Suppressor macrophage treated with lipopolysaccharide for 1 hour (primary cell): Measurements from ENCODE around the gene NACAD.

Experiments
- DNase-seq, 3 donors: peaks; one replicate each; pipeline ENCODE4 v3.0.0-alpha.2; 2020 to 2022

The NACAD gene

DNA sequence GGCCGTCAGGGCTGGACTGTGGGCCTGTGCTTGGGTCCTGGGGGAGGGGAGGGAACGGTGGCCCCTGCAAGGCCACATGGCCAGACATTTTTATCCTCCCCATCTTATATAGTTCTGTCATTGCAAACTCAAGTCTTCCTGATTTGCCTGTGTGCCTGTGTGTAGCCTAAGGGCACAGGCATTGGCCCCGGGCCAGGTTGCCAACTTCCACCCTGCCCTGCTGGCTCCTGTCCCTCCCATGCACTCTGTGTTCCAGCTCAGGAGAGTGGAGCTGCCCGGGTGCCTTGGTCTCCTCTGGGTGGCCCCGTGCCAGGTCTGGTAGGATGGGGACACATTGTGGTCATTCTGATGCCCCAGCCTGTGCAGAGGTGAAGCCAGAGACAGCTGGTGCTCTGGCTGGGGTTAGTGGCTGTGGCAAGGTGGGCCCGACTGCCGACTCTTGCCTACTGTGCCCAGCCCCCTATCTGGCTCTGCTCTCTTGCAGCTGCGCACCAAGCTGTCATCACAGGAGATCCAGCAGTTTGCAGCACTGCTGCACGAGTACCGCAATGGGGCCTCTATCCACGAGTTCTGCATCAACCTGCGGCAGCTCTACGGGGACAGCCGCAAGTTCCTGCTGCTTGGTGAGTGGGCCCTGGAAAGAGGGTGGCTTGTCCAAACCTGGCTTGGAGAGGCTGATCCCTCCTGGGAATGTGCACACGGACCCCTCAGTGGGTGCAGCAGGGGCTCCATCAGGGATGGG lies 14.8 kb downstream of the NACAD start:
- DNase-seq: no peak

DNA sequence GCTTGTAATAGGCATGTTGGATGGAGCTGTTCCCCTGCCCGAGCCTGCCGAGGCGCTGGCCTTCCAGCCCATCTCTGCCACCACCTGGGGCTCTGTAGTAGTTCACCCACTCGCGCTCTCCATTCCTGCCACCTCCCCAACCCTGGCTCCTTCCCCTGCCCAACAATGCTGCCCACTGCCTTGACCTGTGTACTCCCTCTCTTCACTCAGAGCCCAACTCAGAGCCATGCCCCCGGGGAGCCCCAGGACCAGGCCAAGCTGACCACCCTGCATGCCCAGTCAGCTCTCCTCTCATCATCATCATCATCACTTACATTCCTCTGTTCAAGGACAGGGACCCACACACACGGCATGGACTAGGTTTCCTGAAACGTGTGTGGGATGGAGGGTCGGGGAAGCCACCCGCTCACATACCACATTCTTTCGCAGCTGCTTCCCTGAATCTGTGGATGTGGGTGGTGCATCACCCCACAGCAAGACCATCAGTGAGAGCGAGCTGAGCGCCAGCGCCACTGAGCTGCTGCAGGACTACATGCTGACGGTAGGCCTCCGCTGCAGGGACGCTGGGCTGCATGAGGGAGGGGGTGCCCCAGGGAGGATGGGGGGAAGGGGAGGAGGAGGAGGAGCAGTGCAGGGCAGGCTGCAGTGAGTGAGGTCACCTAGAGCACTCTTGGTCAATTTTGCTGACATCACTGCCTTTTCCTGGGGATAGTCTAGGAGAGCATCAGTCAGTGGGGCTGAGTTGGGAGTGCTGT lies 15.6 kb downstream of the NACAD start:
- no peak for DNase-seq

DNA sequence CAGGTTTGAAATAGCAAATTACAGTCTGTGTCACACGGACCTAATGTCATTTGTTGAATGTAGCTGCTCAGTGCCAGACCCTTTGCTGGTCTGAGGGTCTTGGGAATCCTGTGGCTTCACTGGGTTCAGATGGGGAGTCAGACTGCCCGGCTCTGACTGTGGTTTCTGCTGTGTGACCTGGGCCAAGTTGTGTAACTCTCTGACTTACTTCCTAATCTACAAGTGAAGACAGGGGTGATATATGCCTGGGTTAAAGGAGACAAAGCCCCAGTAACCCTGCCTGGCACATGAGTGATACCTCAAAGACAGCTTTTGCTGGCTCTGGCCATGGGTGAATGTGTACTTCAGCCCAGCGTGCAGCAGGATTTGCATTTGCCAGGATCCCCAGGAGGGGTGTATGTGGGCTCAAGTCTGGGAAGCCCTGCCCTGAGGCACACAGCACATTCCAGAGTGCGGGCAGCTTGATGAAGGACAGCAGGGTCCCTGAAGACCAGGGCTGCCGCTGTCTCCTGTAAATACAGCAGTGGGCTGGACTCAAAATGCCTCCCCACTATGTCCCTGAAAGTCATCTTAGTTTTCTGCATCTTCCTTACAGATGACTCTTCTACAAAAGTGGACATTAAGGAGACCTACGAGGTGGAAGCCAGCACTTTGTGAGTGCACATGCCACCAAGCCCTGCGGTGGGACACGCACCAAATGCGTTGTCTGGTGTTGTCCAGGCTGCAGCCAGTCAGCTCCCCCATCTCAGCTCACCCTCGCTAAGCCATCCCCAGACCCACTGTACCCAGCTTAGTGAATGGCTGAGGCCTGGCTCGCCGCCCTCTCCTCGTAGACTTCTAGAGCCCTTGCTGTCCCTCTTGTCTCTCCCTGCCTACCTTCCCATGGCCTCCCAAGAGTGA lies 16.4 kb downstream of the NACAD start:
- peak in 2 of 3 donors; percentile 27 to 52 for DNase-seq

DNA sequence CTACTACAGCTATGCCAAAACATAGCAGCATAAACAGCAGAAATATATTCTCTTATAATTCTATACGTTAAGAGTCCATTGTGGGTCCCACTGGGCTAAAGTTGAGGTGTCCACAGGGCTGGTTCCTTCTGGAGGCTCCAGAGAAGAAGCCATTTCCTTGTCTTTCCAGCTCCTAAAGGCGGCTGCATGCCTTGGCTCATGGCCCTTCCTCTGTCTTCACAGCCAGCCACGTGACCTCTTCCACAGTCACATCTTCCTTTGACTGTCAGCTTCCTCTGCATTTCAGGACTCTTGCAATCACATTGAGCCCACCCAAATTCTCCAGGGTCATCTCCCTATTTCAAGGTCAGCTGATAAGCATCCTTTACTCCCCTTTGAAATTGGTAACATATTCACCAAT lies 17.2 kb downstream of the NACAD start:
- DNase-seq: peak in 1 of 3 donors; percentile 29

DNA sequence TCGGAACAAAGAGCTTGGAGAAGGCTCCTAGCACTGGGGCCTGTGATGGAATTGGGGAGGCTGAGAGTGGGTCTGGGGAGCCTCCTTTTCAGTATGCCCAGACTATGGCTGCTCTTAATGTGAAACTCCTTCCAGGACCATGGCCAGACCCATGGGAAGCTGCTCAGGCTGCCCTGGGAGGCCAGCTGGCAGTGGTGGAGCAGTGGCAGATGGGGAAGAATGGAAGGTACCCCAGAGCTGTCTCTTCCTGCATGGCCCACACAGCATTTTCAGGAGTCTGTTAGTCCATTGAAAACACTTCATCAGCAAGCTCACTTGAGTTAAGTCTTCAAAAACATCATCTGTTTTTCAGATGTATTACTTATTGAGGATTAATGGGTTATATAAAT lies 18.5 kb downstream of the NACAD start:
- no peak for DNase-seq

DNA sequence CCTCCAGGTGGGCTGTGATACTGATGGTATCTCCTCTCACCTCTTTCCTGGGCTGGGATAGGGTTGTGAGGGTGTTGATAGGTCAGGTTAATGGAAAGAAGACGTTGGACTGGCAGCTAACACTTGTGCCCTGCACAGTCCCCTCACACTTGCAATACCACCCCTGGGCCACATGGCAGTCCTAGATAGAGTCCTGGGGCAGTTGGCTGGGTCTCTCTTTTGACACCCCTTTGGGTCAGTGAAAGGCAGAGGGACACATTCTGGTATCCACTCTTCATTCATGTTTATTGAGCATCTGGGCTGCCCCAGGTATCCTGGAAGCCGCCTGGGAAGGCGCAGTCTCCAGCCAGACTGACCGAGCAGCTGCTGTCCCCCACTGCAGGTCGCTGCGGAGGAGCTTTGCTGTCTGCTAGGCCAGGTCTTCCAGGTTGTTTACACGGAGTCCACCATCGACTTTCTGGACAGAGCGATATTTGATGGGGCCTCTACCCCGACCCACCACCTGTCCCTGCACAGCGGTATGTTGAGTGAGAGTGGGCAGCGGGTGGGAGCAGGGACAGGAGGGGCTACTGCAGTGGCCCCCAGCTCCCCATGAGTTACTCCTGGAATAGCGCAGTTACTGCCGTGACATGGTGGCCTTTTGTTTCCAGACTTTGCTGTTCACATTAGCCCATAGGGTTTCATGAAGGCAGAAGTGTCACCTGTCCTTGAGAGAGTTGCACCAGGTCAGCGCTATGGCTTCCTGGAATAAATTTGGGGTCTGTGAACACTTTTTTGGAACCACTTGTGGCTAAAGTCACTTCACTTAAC lies 19.1 kb downstream of the NACAD start:
- DNase-seq: no peak

DNA sequence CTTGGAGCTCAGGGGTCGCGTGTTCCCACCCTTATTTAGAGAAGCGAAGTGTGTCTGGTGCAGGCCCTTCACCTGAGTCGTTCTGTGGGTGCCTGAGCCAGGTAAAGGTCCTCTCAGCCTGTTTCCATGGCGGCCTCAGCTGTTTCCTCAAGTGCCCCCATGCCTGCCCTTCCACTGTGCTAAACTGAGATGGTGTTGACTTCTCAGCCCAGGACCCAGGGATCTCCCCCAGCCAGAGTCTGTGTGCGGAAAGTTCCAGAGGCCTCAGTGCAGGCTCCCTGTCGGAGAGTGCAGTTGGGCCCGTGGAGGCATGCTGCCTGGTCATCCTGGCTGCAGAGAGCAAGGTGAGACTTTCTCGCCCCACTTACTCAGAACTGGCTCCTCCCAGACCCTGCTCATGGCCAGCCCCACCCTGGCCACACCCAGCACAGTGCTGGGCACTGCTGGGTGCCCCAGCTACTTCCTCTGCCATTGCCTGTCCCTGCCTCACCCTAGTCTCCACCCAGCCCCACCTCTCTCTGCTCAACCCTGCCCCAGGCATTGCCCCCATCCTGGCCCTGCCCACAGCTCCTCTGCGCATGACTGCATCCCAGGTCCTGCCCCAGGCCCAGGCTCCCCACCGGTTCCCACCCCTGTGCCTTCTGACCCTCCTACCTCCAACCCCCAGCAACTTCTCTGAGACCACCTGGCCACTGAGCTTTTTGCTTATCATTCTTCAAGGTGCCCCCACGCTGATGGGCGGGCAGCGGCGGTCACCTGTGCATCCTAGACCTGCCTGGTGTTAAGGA lies 20.3 kb downstream of the NACAD start:
- no peak for DNase-seq

DNA sequence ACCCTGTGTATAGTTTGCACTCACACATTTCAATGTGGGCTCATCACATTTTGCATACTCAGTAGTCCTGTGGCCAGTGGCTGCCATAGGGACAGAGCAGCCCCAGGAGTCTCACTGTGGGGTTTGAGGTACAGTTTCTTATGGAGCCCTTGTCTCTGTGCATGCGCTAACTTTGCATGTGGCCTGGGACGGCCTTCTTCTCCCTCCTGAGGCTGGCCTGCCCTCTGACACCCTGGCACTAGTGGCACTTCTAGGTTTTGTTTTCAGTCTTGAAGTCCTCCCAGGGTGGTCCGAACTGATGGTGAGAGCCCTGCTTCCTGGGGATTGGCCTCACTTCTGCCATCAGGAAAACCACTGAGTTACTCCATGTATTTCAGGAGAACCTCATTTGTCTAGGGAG lies 21.2 kb downstream of the NACAD start:
- no peak for DNase-seq

DNA sequence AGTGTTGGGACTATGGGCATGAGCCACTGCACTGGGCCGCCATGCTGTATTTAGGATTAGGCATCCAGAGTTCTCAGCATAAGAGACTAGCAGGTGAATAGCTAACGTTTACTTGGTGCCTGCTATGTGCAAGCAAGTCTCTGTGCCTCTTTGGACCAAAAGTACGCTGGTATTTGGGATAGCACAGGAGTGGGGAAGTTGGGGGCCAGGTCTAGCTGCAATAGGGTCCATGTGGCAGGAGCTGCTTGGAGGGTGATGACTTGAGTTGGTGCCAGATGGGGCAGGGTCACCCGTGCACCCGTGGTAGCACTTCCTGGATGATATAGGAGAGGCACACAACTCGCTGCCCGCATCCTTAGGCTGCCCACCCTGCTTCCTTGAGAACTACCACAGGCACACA lies 22.4 kb downstream of the NACAD start:
- no peak for DNase-seq

DNA sequence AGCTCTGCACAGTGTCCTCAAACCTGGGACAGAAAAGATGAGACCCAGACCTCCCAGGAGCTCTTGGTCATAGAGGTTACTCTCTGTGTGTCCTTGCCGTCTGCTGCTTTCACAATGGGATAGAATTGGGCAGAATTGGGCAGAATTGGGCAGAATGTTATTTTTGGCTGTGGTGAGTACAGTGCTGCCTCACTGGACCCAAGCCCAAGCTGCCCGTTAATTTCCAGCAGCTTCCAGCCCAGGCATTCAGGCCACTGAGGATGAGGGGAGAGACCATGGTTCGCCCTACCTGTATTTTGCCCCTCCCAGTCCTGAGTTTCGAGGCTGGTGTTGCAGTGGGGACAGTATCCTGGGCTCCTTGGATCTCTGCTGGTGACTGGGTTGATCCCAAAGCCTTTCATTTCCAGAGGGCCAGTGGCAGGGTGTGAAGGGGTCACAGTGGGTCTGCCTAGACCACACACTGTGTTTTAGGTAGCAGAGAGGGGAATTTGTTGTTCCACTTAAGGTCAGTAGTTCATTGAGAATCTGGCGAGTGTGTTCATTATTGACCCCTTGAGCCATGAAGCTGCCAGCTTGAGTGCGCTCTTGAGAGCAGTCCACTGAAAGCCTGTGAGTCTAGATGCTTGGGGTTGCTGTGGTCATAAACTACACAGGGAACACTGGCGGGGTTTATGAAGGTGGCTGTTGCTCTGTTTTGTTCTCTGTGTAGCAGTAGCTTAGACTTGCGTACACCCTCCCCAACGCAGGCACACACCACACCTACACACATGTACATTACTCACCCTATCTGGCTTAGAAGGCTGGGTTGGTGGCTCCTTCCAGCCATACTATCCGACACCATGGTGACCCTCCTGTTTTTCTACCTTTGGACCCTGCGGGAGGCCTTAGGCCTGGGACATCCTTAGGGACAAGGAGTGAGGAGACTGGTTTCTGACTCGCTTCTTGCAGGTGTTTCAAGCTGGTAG lies 23.5 kb downstream of the NACAD start:
- no peak for DNase-seq

DNA sequence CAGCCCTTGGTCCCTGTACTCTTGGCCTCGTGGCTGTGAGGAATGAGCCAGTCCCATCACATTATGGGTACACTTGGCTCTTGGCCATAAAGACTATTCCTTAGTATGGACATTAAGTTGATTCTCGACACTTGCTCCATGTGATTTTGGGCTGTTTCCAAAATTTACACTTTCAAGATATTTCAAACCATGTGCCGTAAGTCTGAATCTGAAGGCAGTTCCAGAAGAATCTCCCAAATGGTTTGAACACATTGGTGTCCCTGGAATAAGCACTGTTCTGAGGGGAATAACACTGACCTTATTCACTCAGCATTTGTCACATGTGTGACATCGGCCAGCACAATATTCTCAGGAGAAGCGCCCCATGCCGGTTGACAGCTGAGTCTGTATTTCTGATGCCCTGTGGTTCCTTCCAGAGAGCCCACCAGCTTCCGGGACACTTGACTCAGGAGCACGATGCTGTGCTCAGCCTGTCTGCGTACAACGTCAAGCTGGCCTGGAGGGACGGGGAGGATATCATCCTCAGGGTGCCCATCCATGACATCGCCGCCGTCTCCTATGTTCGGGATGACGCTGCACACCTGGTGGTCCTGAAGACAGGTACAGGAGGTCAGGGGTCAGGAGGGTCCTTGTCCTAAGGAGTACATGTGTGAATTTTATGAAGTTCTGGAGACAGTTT lies 24.6 kb downstream of the NACAD start:
- DNase-seq: no peak

DNA sequence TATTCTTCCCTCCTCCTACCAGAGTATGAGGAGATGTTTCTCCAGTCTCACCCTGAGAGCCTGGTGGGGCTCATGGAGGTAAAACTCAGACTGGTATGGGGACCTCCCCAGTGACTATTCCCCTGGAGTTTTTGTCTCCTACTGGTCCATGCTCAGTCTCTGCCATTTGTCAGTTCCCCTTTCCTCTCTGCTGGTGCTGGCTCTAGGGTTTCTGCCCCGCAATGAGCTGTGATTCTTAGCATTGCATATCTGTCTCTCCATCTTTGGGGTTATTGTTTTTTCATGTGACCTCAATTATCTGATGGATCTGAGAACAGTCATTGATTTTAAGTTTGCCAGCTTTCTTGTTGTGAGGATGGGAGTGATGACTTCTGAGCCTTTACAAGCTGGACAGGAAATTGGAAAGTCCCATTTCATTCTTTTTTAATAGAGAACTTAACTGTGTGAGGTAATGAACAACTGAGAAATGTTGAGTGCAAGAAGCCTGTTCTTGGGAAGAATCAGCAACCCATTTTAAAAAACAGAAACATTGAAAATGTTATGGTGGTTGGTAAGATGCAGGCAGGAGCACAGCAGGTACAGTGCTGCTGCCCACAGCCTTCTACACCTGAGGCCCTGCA lies 26.9 kb downstream of the NACAD start:
- DNase-seq: peak; percentile 66 to 74 (median 69)

DNA sequence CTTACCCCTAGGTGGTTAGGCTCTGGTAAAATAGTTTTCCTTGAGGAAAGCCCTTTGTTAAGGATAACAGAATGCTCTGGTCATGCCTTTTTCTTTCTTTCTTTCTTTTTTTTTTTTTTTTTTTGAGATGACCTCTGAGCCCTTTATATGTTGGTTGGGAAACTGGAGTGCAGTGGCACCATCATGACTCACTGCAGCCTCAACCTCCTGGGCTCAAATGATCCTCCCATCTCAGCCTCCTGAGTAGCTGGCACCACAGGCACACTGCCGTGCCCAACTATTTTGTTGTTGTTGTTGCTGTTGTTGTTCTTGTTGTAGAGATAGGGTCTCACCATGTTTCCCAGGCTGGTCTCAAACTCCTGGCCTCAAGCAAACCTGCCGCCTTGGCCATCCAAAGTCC lies 27.4 kb downstream of the NACAD start:
- no peak for DNase-seq

DNA sequence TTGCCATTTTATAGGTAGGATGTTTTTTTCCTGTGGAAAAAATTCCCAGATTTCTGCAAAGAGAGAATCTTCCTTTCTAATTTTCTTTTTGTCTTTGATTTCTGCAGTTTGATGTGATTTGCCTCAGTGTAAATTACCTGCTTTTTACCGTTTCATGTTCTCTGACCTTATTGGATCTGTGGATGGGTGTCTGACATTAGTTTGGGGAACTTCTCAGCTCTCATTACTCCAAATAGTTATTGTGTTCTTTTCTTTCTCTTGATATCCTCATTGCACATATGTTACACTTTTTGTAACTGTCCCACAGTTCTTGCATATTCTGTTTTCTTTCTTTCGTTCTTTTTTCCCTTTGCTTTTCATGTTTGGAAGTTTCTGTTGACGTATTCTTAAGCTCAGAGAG lies 28.5 kb downstream of the NACAD start:
- no peak for DNase-seq

DNA sequence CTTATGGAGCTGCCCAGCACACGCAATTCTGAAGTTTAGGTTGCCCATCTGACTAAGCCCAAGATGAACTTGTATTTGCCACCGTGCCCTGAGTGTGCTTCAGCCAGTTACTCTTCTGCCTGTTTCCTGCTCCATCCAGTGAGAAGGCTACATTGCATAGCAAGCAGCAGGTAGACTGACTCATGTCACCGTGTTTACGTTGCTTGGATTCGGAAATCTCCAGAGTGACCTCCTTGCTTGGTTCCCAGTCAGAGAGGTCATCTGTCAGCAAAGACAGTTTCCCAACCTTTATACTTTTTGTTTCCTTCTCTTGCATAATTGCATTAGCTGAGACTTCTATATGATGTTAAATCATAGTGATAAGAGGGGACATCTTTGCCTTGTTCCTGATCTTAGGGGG lies 30.9 kb downstream of the NACAD start:
- DNase-seq: peak; percentile 28 to 35 (median 35)

DNA sequence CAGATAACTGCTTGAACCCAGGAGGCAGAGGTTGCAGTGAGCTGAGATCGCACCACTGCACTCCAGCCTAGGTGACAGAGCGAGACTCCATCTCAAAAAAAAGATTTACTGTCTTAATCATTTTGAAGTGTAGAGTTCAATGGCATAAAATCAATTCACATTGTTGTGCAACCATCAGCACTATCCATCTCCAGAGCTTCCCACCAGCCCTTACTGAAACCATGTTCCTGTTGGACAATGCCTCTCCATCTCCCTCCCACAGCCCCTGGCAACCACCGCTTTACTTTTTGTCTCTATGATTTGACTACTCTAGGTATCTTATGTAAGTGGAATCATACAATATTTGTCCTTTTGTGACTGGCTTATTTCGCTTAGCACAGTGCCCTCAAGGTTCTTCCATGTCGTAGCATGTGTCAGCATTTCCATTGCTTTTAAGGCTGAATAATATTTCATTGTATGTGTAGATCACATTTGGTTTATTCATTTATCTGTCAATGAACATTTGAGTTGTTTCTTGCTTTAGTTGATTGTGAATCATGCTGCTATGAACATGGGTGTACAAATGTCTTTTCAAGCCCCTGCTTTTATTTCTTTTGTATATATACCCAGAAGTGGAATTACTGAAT lies 33.1 kb downstream of the NACAD start:
- DNase-seq: no peak

DNA sequence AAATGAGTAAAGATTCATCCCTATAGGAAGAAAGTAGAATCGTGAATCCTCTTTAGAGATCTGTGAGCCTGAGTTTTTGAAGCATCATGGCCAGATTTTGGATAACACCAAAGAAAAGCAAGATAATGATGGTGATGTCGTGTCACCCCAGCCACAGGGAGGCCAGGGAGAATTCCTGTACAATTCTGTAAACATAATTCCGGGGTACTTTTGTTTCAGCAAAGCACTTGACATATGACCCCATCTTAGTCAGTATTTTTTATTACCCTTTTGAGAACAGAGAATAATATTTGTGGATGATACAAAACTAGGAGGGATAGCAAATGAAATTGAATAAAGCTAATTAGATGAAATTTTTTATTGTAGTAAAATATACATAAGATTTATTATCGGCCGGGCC lies 33.8 kb downstream of the NACAD start:
- DNase-seq: no peak

DNA sequence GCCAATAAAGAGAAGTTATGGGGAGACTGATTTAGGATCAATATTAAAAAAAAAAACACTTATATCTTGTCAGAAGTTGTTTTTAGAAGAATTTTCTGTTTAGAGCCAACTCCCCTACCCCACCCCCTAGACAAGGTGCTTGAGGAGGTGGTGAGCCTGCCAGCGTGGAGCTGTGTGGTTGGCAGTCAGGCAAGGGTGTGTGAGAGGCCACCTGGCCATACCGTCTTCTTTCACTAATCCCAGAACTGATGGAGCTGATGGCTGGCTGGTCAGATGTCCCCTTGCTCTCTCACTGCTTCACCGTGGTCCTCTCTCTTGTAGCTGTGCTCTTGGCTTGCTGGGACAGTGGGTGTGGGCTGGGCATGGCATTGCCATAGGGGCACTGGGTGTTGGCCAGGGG lies 34.3 kb downstream of the NACAD start:
- no peak for DNase-seq

DNA sequence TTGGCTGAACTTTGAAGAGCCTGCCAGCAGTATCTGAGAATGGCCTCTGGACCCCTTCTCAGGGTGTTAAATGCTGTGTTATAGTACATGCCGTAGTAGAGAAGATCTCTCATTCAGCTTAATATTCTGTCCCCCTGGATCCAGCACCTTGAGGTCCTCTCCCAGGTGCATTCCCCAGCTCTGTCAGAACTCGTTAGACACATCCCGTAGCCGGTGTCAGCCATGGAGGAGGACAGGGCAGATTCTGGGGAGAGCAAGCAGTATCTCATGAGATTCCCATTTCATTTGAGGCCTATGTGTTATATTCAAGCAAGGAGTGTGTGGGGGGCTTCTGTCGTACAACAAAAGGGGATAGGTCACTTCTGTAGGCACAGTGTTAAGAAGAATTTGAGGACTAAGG lies 34.8 kb downstream of the NACAD start:
- DNase-seq: no peak
